H7 (cell line): ENCODE results near the gene TRIM40. TPM values are rescaled to one million over a fixed set of nuclear protein-coding genes. Genes with fewer than 3 reads are reported as not detected.

Source experiments
- DNase-seq: peaks from one replicate; pipeline ENCODE4 v3.0.0; 2012
- H3K27me3 ChIP-seq: 2 replicates; pipeline ENCODE4 v1.6.0; 2011; ENCODE audit warnings: mild to moderate bottlenecking, low read length; ENCODE audit not compliant: control insufficient read depth, insufficient read depth
- H3K36me3 ChIP-seq: replicated peaks from 2 replicates; pipeline ENCODE4 v1.5.1; 2011; ENCODE audit warnings: low read length; ENCODE audit not compliant: control insufficient read depth, insufficient read depth
- H3K4me3 ChIP-seq: 2 replicates; pipeline ENCODE4 v1.5.1; 2011; ENCODE audit warnings: low read depth, mild to moderate bottlenecking, control low read depth, low read length, moderate library complexity; ENCODE audit not compliant: insufficient read depth
- total RNA-seq: library from RNA; depleted of rRNA; stranded (reverse); fragments of >200 nt; shearing (Covaris generic); gene quantifications from 2 replicates; pipeline ENCODE4 v1.2.3, GENCODE V29; 2014

TRIM40 gene
- total RNA-seq, 1 experiment from 2014 or later, result not detected

GRCh38 chr6:30149858-30150550, 14.1 kb downstream of the TRIM40 start:
- Histone ChIP-seq H3K27me3 (peaks cover 3% of the 10 kb centered on the region; the same call in 1 of the 2 replicates), H3K36me3 (no peaks in the 10 kb centered on the region), H3K4me3 (no peak overlapping the region)
- no peak for DNase-seq

- Histone ChIP-seq H3K36me3 (no peaks in the 10 kb centered on the region), H3K27me3 (peaks cover 3% of the 10 kb centered on the region; the same call in 1 of the 2 replicates), H3K4me3 (no peak overlapping the region)
- no peak for DNase-seq
Observed at GRCh38 chr6:30150671-30151395, 14.9 kb downstream of the TRIM40 start.

- no peaks in the 10 kb centered on the region for H3K36me3 ChIP-seq
- no peak overlapping the region for H3K4me3 ChIP-seq
- no peak for DNase-seq
- peaks cover 3% of the 10 kb centered on the region; the same call in 1 of the 2 replicates for H3K27me3 ChIP-seq
Observed at GRCh38 chr6:30151580-30151979, 15.6 kb downstream of the TRIM40 start.

DNA sequence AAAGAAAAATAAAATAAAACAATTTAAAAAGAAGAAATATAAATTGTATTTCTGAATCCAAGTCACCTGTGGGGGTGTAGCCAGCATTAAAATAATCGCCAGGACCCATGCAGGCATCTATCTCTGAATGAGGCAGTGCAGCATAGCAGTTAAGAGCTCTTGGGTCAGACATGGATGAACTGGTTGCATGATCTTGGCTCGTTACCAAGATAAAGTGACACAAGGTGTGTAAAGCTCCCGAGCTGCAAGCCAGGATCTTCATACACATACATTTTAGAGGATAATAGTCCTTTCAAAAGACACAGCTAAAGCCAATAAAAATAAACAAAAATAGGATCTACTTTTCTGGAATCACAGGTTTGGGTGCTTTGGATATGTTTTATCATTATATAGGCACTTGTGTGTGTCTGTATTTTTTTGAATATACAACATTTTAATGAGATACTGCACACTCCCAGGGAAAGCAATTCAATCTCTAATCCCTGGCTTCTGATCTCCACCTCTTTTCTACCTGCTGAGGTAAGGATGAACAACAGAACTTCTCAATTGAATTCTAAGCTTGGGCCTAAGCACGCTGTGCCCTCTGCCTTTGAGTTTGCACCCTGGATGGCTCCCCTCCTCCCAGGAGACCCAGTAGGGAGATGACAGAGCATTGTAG, 16.2 kb downstream of the TRIM40 start:
- Histone ChIP-seq H3K36me3 (no peaks in the 10 kb centered on the region), H3K4me3 (no peak overlapping the region), H3K27me3 (peaks cover 3% of the 10 kb centered on the region; the same call in 1 of the 2 replicates)
- DNase-seq, result no peak

DNA sequence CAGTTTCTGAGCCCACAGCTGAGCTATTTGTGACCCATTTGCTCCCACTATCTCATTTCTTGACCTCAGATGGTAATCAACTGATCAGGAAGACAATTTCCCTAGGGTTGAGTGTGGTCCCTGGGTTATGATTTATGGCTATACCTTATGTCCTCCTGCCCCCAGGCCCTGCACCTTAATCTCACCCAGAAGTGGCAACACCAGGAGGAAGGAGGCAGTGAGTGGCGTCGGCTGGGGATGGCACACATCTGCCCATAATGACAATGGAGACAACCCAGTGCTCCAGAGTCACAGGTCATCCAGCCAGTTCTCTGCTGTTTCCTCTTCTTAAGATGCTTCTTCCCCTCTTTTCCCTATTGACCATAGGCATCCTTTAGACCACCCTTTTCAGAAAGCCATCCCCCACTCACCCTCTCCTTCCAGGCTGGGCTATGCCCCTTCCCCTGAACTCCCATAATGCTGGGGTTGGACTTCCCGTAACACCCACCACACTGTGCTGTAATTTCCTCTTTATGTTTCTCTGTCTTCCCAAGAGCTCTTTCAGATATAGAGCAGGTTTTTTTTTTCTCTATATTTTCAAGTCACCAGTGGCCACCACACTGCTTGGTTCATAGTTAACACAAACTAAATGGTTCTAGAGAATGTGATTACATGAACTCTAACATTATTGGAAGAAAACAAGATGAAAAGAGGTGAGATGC, 17.1 kb downstream of the TRIM40 start:
- H3K4me3 ChIP-seq, result no peak overlapping the region
- no peaks in the 10 kb centered on the region for H3K36me3 ChIP-seq
- DNase-seq, result no peak
- H3K27me3 ChIP-seq, result peaks cover 4% of the 10 kb centered on the region; the same call in 1 of the 2 replicates

DNA sequence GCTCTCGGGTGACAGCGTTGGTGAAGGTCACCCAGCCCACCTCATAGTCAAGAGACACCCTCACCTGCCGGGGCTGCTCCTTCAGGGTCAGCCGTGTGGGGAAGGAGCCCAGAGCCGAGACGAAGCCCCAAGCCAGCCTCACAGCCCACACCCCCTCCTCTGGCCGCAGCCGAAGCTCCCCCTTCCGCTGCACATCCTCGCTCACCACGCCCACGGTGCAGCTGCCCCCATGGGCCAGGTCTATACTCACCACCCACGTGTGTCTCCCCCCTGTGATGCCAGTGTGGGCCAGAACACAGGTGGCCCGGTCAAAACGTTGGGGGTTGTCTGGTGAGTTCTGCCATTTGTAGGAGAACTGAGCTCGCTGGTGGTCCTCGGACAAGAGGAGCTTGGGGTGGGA, 18.1 kb downstream of the TRIM40 start:
- no peak for DNase-seq
- Histone ChIP-seq H3K4me3 (no peak overlapping the region), H3K36me3 (no peaks in the 10 kb centered on the region), H3K27me3 (peaks cover 6% of the 10 kb centered on the region; the same call in 1 of the 2 replicates)

GRCh38 chr6:30154709-30155519, 19.0 kb downstream of the TRIM40 start:
- Histone ChIP-seq H3K27me3 (peaks cover 6% of the 10 kb centered on the region; the same call in 1 of the 2 replicates), H3K4me3 (no peak overlapping the region), H3K36me3 (no peaks in the 10 kb centered on the region)
- no peak for DNase-seq

DNA sequence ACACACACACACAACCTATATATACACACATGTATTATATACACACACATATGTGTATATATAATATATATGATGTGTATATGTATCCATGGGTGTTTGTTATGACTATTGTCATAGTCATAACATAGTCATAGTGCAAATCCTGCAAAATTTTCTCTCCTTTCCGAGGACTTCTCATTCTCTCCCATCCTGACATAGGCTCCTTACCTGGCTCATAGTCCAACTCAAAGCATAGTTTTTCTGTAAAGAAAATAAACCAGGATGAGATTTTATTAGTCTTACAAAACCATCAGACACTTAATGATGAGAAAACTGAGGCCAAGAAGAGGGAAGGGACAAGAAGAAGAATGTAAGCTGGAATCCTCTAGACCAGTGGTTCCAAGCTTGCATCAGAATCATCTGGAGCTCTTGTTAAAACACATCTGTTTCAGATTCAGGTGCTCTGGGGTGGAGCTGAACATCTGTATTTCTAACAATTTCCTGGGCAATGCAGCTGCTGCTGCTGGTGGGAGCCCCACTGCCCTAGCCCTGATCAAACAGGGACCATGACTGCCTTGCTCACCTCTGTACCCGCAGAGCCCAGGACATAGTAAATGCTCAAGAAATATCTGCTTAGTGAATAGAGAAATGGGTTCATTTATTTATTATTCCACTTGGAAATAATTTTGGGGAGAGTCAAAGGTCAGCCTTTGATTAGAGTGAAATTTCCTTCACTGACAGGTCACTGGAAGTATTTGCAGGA, 19.8 kb downstream of the TRIM40 start:
- Histone ChIP-seq H3K27me3 (peaks cover 4% of the 10 kb centered on the region; the same call in 1 of the 2 replicates), H3K36me3 (no peaks in the 10 kb centered on the region), H3K4me3 (no peak overlapping the region)
- DNase-seq, result no peak

GRCh38 chr6:30156262-30156599, 20.3 kb downstream of the TRIM40 start:
- H3K4me3 ChIP-seq, result no peak overlapping the region
- peaks cover 4% of the 10 kb centered on the region; the same call in 1 of the 2 replicates for H3K27me3 ChIP-seq
- DNase-seq, result no peak
- H3K36me3 ChIP-seq, result no peaks in the 10 kb centered on the region

DNA sequence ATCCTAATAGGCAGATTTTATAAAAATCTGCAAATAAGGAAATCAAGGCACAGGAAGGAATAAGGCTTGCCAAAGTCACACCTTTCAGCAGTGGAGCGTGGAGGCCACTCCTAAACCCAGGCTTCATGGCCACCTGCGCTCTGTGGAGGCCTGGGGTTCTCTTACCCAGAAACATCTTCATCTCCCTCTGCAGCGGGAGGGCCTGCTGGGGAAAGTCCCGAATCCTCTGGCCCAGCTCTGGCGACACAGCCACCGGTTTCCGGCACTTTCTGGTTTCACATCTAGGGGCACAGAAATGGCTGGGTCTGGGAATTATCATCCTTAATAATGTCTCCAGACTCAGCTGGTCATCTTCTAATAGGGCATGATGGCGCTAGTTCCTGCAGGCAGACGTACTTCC, 20.8 kb downstream of the TRIM40 start:
- H3K27me3 ChIP-seq, result peaks cover 4% of the 10 kb centered on the region; the same call in 1 of the 2 replicates
- no peaks in the 10 kb centered on the region for H3K36me3 ChIP-seq
- H3K4me3 ChIP-seq, result no peak overlapping the region
- no peak for DNase-seq

GRCh38 chr6:30157581-30157980, 21.6 kb downstream of the TRIM40 start:
- Histone ChIP-seq H3K27me3 (peaks cover 4% of the 10 kb centered on the region; the same call in 1 of the 2 replicates), H3K4me3 (no peak overlapping the region), H3K36me3 (no peaks in the 10 kb centered on the region)
- DNase-seq, result no peak

GRCh38 chr6:30157999-30158398, 22.1 kb downstream of the TRIM40 start:
- peaks cover 3% of the 10 kb centered on the region; the same call in 1 of the 2 replicates for H3K27me3 ChIP-seq
- no peak for DNase-seq
- no peak overlapping the region for H3K4me3 ChIP-seq
- no peaks in the 10 kb centered on the region for H3K36me3 ChIP-seq

GRCh38 chr6:30158475-30159040, 22.6 kb downstream of the TRIM40 start:
- DNase-seq, result no peak
- Histone ChIP-seq H3K27me3 (peaks cover 2% of the 10 kb centered on the region; the same call in 1 of the 2 replicates), H3K36me3 (no peaks in the 10 kb centered on the region), H3K4me3 (no peak overlapping the region)
